Activated CD4-positive, alpha-beta T cell treated with anti-CD3 and anti-CD28 coated beads, Interleukin-2, amount 50 U/mL, for 48 hours (primary cell): ENCODE data around the gene GSDMA.
A peak's percentile ranks its signal among the peaks of the same experiment; 100 is the strongest.
"Not testable (repeated sequence)": the region's sequence is repeated elsewhere in the genome, so short reads cannot be mapped to it uniquely, and the experiment has no call there.

Source experiments
- DNase-seq, 2 experiments: peaks; one replicate each; pipeline ENCODE4 v3.0.0-alpha.2; 2020

The GSDMA gene

GRCh38 chr17:39929646-39930407, 33.0 kb upstream of the GSDMA start:
- no peak for DNase-seq

- no peak for DNase-seq
Observed at GRCh38 chr17:39933912-39934311, 28.9 kb upstream of the GSDMA start.

- DNase-seq, result no peak
Observed at GRCh38 chr17:39934324-39934723, 28.5 kb upstream of the GSDMA start.

GRCh38 chr17:39935909-39936308, 26.9 kb upstream of the GSDMA start:
- no peak for DNase-seq

GRCh38 chr17:39937447-39937846, 25.4 kb upstream of the GSDMA start:
- DNase-seq, result no peak

GRCh38 chr17:39938140-39938869, 24.5 kb upstream of the GSDMA start:
- no peak for DNase-seq

GRCh38 chr17:39939106-39939505, 23.7 kb upstream of the GSDMA start:
- no peak for DNase-seq

- DNase-seq, result peak; percentile 51 to 57
Observed at GRCh38 chr17:39939588-39940419, 23.0 kb upstream of the GSDMA start.

- no peak for DNase-seq
Observed at GRCh38 chr17:39943702-39944392, 19.0 kb upstream of the GSDMA start.

- no peak for DNase-seq
Observed at GRCh38 chr17:39944393-39944711, 18.5 kb upstream of the GSDMA start.

- DNase-seq, result no peak
Observed at GRCh38 chr17:39946551-39947330, 16.1 kb upstream of the GSDMA start.

GRCh38 chr17:39948489-39948828, 14.3 kb upstream of the GSDMA start:
- not testable (repeated sequence) for DNase-seq

- no peak for DNase-seq
Observed at GRCh38 chr17:39949028-39949427, 13.8 kb upstream of the GSDMA start.

GRCh38 chr17:39950871-39951348, 11.9 kb upstream of the GSDMA start:
- DNase-seq, result no peak

GRCh38 chr17:39951924-39952679, 10.7 kb upstream of the GSDMA start:
- DNase-seq, result no peak

- DNase-seq, result peak; percentile 95 to 96
Observed at GRCh38 chr17:39952680-39953470, 9.9 kb upstream of the GSDMA start.

- DNase-seq, result no peak
Observed at GRCh38 chr17:39953471-39953888, 9.3 kb upstream of the GSDMA start.

- DNase-seq, result no peak
Observed at GRCh38 chr17:39954876-39955275, 7.9 kb upstream of the GSDMA start.

GRCh38 chr17:39955726-39956225, 7.0 kb upstream of the GSDMA start:
- no peak for DNase-seq

GRCh38 chr17:39960524-39961041, 2.2 kb upstream of the GSDMA start:
- DNase-seq, result no peak
